DND-41 (cell line): ENCODE measurements around the gene FNDC3B.

Source experiments
- ATAC-seq: fragments of 200-7000 bp; cut with Tn5 transposase; 3 replicates; pipeline ENCODE4 v1.9.1; 2021; ENCODE audit warnings: low read depth; ENCODE audit not compliant: insufficient read depth
- DNase-seq: peaks from one replicate; pipeline ENCODE4 v3.0.0-alpha.2; 2020
- H2AFZ ChIP-seq: 2 replicates; pipeline ENCODE4 v1.6.0; 2012; ENCODE audit warnings: low read depth, low read length
- H3K27ac ChIP-seq: 2 replicates; pipeline ENCODE4 v1.5.1; 2012; ENCODE audit warnings: low read length, inconsistent platforms
- H3K27me3 ChIP-seq: fragments of 200-600 bp; sonication (generic); 2 replicates; pipeline ENCODE4 v1.6.0; 2012; ENCODE audit warnings: low read length, mild to moderate bottlenecking, inconsistent platforms; ENCODE audit not compliant: insufficient read depth, poor library complexity
- H3K36me3 ChIP-seq: 2 replicates; pipeline ENCODE4 v1.5.1; 2012; ENCODE audit warnings: low read length, inconsistent platforms; ENCODE audit not compliant: insufficient read depth
- H3K4me1 ChIP-seq: 2 replicates; pipeline ENCODE4 v1.5.1; 2012; ENCODE audit warnings: mild to moderate bottlenecking, low read length; ENCODE audit not compliant: insufficient read depth
- H3K4me2 ChIP-seq: 2 replicates; pipeline ENCODE4 v1.6.0; 2012; ENCODE audit warnings: mild to moderate bottlenecking, moderate library complexity, low read length, inconsistent platforms; ENCODE audit not compliant: insufficient read depth
- H3K4me3 ChIP-seq, 2 experiments: fragments of 200-600 bp in 1 of 2; shearing (Covaris generic) in 1 of 2; 2 replicates each; pipeline ENCODE4 v1.5.1; 2012 to 2016; ENCODE audit warnings: inconsistent platforms in 2 of 2, low read length in 2 of 2, mild to moderate bottlenecking in 2 of 2, low read depth in 1 of 2, moderate library complexity in 1 of 2
- H3K79me2 ChIP-seq: 2 replicates; pipeline ENCODE4 v1.6.0; 2012; ENCODE audit warnings: low read length, inconsistent platforms; ENCODE audit not compliant: insufficient read depth
- H3K9ac ChIP-seq: 2 replicates; pipeline ENCODE4 v1.6.0; 2012; ENCODE audit warnings: low read depth, mild to moderate bottlenecking, inconsistent platforms, low read length, moderate library complexity
- H3K9me3 ChIP-seq: 2 replicates; pipeline ENCODE4 v1.5.1; 2012; ENCODE audit warnings: low read length, moderate library complexity, mild to moderate bottlenecking, inconsistent platforms; ENCODE audit not compliant: insufficient read depth, severe bottlenecking
- H4K20me1 ChIP-seq: 2 replicates; pipeline ENCODE4 v1.6.0; 2012; ENCODE audit warnings: low read length; ENCODE audit not compliant: insufficient read depth
- EZH2 ChIP-seq: IDR thresholded peaks from 3 replicates; pipeline ENCODE4 v1.6.1; 2012; ENCODE audit warnings: borderline replicate concordance, low read depth, mild to moderate bottlenecking, moderate library complexity, low read length, inconsistent platforms; ENCODE audit not compliant: severe bottlenecking
- TF ChIP-seq, protein P1 (sequence below): IDR thresholded peaks from 2 replicates; pipeline ENCODE4 v1.5.1; 2012; ENCODE audit warnings: borderline replicate concordance, low read length, moderate library complexity, mild to moderate bottlenecking; ENCODE audit not compliant: poor library complexity, severe bottlenecking; ENCODE audit errors: extremely low read depth

Gene FNDC3B

DNA sequence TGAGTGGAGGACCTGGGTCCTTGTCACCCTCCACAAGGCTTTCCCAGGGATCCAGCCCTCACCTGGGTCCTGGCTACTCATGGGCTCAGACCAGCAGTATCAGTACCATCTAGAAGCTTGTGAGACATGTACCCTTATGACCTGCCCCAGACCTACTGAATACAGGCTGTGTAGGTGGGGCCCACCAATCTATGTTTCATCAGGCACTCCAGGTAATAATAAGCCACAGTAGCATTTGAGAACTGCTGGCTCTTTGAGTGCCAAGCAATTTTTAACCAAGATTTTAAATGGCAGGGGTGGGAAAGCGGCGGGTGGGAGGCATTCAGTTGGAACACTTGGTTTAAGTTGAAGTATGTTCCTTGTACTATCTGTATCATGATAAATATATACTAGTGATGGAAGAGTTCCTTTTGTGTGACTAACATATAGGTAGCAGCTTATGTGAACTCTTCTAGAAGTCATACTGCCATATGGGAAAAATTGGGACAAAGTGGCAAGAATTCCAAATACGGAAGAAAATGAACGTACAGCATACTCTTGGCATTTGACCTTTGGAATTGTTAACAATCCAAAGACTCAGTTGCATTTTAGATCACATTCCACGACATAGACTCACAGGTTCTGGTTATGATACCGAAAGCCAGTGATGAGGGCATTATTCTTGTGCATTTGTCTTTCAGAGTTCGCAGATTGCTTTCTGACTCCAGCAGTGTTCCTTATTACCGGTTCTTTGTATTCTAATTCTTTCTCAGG, 218.4 kb downstream of the FNDC3B start:
- ATAC-seq = no peak; the same call in 2 of the 3 replicates
- Histone ChIP-seq H3K4me3 (no peak overlapping the region), H3K36me3 (no peaks in the 10 kb centered on the region), H3K9ac (no peak overlapping the region), H3K79me2 (no peaks in the 10 kb centered on the region), H3K4me2 (no peak overlapping the region), H2AFZ (no peak overlapping the region), H3K4me1 (no peaks in the 10 kb centered on the region), H4K20me1 (no peaks in the 10 kb centered on the region), H3K9me3 (no peaks in the 10 kb centered on the region), H3K27me3 (no peaks in the 10 kb centered on the region), H3K27ac (no peak overlapping the region)
- TF ChIP-seq EZH2 = no peak
- TF ChIP-seq, protein P1, sequence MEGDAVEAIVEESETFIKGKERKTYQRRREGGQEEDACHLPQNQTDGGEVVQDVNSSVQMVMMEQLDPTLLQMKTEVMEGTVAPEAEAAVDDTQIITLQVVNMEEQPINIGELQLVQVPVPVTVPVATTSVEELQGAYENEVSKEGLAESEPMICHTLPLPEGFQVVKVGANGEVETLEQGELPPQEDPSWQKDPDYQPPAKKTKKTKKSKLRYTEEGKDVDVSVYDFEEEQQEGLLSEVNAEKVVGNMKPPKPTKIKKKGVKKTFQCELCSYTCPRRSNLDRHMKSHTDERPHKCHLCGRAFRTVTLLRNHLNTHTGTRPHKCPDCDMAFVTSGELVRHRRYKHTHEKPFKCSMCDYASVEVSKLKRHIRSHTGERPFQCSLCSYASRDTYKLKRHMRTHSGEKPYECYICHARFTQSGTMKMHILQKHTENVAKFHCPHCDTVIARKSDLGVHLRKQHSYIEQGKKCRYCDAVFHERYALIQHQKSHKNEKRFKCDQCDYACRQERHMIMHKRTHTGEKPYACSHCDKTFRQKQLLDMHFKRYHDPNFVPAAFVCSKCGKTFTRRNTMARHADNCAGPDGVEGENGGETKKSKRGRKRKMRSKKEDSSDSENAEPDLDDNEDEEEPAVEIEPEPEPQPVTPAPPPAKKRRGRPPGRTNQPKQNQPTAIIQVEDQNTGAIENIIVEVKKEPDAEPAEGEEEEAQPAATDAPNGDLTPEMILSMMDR = no peak
- no peak for DNase-seq

DNA sequence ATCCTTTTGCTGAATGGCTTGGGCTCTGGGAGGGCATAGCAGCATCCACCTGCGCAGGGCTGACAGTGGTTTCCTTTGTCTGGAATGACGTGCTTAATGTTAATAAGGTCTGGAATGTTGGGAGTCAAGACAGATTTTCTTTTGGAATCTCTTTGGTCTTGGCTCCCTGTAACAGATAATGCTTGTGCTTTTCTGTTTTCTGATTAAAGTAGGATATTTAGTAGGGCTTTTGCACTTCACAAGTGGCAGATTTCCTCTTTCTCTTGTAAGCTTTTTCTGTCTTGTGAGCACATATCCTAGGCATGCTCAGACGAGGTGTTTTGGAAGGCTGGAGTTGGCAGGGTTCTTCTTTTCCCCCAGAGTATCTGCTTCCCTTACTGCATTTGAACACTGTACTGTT, 219.2 kb downstream of the FNDC3B start:
- no peak overlapping the region for H2AFZ ChIP-seq
- H3K4me3 ChIP-seq = no peak overlapping the region
- no peaks in the 10 kb centered on the region for H3K9me3 ChIP-seq
- no peaks in the 10 kb centered on the region for H3K36me3 ChIP-seq
- ATAC-seq (no peak), DNase-seq (no peak)
- no peaks in the 10 kb centered on the region for H3K79me2 ChIP-seq
- no peak overlapping the region for H3K27ac ChIP-seq
- TF ChIP-seq, protein P1 = no peak
- TF ChIP-seq EZH2 = no peak
- no peaks in the 10 kb centered on the region for H3K4me1 ChIP-seq
- H3K4me2 ChIP-seq = no peak overlapping the region
- no peak overlapping the region for H3K9ac ChIP-seq
- H3K27me3 ChIP-seq = no peaks in the 10 kb centered on the region
- no peaks in the 10 kb centered on the region for H4K20me1 ChIP-seq

DNA sequence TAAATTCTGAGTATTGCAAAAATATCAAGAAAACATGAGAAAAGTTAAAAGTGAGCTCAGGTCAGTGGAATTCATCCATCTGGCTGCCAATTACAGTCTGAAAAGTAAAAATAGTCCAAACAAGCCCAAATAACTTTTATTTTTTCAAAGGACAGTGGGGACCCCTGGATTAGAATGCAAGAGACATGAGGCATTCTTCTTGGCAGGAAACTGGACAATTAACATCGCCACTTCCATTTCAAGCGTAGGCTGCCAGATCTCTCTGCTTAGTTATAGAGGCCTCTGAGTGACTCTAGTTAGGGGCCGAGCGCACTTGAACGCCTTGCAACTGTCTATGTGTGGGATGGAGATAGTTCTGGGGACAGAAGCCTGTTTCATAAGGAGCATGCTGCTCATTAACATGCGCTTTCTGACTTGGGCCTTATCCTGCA, 219.7 kb downstream of the FNDC3B start:
- no peaks in the 10 kb centered on the region for H3K9me3 ChIP-seq
- H3K4me1 ChIP-seq = no peaks in the 10 kb centered on the region
- TF ChIP-seq, protein P1 = no peak
- TF ChIP-seq EZH2 = no peak
- no peak overlapping the region for H3K27ac ChIP-seq
- H3K4me3 ChIP-seq = no peak overlapping the region
- no peak overlapping the region for H2AFZ ChIP-seq
- ATAC-seq = no peak
- H3K9ac ChIP-seq = no peak overlapping the region
- H3K79me2 ChIP-seq = no peaks in the 10 kb centered on the region
- no peaks in the 10 kb centered on the region for H3K36me3 ChIP-seq
- DNase-seq = no peak
- no peak overlapping the region for H3K4me2 ChIP-seq
- no peaks in the 10 kb centered on the region for H3K27me3 ChIP-seq
- H4K20me1 ChIP-seq = no peaks in the 10 kb centered on the region
